Bronchial epithelial cell (primary cell): ENCODE measurements around the gene MGAT5. TPM values are rescaled to one million over a fixed set of nuclear protein-coding genes. Genes with fewer than 3 reads are reported as not detected.
A peak's percentile ranks its signal among the peaks of the same experiment; 100 is the strongest.

Experiments used
- DNase-seq: peaks from one replicate; pipeline ENCODE4 v3.0.0-alpha.2; 2010; ENCODE audit warnings: low read depth
- FAIRE-seq: peaks from 2 replicates; lab custom pipeline; 2011; peaks lifted over from hg19 to GRCh38; lab: Jason Lieb, UNC
- H3K27me3 ChIP-seq: 2 replicates; pipeline ENCODE4 v1.5.1; 2011; ENCODE audit warnings: low read length; ENCODE audit not compliant: control insufficient read depth, insufficient read depth
- H3K36me3 ChIP-seq: 2 replicates; pipeline ENCODE4 v1.5.1; 2011; ENCODE audit warnings: low read length; ENCODE audit not compliant: control insufficient read depth, insufficient read depth
- H3K4me3 ChIP-seq: 2 replicates; pipeline ENCODE4 v1.5.1; 2011; ENCODE audit warnings: mild to moderate bottlenecking, low read depth, low read length, control low read depth
- total RNA-seq: library from RNA; depleted of rRNA; stranded (reverse); fragments of >200 nt; gene quantifications from 2 replicates; pipeline ENCODE4 v1.2.1, GENCODE V29; 2014
- TF ChIP-seq, protein P1 (sequence below): IDR thresholded peaks from 2 replicates; pipeline ENCODE4 v1.5.1; 2011; ENCODE audit warnings: mild to moderate bottlenecking, moderate library complexity, low read length, control low read depth, inconsistent platforms; ENCODE audit not compliant: insufficient read depth, severe bottlenecking

Gene MGAT5
- total RNA-seq, 1 donor from 2014 or later, result 48.7 TPM

DNA sequence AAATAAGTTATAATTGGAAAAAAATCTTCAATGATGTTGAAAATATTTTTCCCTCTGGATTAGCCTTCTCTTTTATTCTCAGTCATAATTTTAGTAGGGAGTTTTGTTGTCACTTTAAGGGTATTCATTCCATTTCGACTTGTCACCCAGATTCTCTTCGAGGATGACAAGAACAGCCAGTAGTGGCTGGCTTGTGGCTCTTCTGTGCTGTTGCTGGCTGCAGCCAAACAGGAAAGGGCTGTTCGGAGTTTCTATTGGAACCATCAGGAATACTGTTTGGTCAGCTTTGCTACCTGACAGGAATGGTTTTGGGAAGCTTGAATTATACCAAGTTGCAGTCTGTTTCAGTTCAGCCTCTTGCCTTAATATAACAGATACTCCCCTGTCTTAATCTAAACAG lies 41.6 kb downstream of the MGAT5 start:
- H3K27me3 ChIP-seq, result no peaks in the 10 kb centered on the region
- TF ChIP-seq, protein P1, sequence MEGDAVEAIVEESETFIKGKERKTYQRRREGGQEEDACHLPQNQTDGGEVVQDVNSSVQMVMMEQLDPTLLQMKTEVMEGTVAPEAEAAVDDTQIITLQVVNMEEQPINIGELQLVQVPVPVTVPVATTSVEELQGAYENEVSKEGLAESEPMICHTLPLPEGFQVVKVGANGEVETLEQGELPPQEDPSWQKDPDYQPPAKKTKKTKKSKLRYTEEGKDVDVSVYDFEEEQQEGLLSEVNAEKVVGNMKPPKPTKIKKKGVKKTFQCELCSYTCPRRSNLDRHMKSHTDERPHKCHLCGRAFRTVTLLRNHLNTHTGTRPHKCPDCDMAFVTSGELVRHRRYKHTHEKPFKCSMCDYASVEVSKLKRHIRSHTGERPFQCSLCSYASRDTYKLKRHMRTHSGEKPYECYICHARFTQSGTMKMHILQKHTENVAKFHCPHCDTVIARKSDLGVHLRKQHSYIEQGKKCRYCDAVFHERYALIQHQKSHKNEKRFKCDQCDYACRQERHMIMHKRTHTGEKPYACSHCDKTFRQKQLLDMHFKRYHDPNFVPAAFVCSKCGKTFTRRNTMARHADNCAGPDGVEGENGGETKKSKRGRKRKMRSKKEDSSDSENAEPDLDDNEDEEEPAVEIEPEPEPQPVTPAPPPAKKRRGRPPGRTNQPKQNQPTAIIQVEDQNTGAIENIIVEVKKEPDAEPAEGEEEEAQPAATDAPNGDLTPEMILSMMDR, result no peak
- DNase-seq (no peak), FAIRE-seq (no peak)
- H3K36me3 ChIP-seq, result no peaks in the 10 kb centered on the region
- no peak overlapping the region for H3K4me3 ChIP-seq

DNA sequence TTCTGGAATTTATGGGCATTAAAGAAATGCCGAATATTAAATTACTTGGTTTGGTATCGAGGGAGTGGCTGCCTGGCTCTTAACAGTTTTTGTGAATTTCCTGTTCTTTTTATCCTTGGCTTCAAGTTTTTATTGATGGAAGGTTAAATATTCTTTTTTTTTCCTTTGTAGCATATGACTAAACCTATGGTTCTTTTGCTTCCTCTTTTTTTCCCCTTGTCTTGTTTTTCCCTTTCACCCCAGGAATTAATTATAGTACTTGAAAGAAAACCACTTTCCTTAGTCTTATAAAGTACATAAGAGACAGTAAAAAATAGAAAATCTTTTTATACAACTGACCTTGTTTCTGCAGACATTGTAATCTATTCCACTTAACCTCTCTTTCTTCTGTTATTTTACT lies 42.4 kb downstream of the MGAT5 start:
- Histone ChIP-seq H3K4me3 (no peak overlapping the region), H3K27me3 (no peaks in the 10 kb centered on the region), H3K36me3 (no peaks in the 10 kb centered on the region)
- FAIRE-seq, result no peak
- DNase-seq, result no peak
- TF ChIP-seq, protein P1, result no peak

DNA sequence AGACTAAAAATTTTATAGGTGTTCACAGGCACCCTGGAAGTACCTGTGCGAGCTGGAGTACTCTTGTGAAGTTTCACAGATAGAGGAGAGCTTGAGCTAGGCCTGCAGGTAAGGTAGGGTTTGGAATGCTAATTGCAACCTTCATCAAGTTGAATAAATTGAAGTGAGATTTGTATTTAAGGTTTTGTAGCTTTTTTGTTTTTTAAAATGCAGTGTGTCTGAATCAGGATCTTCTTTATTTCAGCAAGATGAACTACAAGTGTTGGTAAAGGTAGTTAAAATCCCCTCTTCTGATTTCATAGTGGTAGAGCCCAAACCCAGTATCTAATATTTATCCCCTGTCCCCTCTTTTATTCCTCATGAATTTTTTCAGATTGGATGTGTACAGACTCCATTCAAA lies 45.5 kb downstream of the MGAT5 start:
- Histone ChIP-seq H3K27me3 (no peaks in the 10 kb centered on the region), H3K36me3 (no peaks in the 10 kb centered on the region), H3K4me3 (no peak overlapping the region)
- TF ChIP-seq, protein P1, result no peak
- FAIRE-seq, result no peak
- no peak for DNase-seq

DNA sequence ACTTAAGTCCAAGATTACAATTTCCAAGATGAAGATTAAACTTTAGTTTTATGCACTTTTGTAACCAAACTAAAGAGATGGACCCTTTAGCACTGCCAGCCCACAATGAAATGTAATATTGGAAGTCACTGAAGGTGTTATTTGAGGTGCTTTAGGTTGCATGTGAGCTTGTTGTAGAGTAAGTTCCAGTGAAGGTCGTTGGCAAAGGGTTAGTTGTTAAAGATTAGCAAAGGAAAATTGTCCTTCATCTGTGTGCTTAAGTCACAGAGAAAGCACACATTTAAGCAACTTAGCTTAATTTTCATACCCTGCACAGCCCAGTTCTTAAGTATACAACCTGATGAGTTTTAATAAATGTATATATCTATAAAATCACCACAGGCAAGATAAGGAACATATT lies 46.7 kb downstream of the MGAT5 start:
- DNase-seq, result no peak

DNA sequence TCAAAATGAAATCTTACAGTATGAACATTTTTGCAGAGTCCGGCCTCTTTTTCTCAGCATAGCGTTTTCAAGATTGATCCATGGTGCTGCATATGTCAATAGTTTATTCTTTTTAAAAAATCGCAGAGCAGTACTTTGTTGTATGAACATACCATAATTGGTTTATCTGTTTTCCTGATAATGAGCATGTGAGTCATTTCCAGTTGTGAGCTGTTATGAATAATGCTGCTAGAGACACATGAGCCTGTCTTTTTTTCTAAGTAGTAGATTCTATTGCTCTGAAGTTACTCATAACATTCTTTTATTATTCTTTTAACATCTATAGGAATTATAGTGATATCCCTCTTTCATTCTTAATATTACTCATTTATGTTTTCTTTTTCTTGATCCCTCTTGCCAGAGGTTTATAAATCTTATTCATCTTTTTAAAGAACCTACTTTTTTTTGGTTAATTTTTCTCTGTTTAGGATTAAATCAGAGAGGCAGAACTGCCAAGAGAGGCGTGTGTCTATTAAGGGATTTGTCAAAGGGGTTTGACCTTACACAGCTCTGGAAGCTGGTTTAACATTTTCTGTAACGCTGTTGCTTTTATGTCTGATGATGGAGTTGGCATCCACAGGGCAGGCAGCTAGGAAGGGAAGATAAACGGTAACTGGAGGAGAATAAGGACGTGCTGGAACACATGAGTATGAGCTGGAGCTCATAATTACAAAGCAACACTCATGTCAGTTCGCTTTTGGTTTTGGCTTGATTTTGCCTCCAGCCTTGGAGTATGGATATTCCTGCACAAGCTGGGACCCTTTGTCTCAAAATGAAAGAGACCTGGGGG lies 47.4 kb downstream of the MGAT5 start:
- DNase-seq (peak; percentile 85), FAIRE-seq (peak; percentile 75)
- TF ChIP-seq, protein P1, result no peak

More for the DNA sequence above, 46.7 kb downstream of the MGAT5 start:
- no peaks in the 10 kb centered on the region for H3K27me3 ChIP-seq
- no peak overlapping the region for H3K4me3 ChIP-seq
- H3K36me3 ChIP-seq, result no peaks in the 10 kb centered on the region
- TF ChIP-seq, protein P1, result no peak
- no peak for FAIRE-seq

More for the DNA sequence above, 47.4 kb downstream of the MGAT5 start:
- Histone ChIP-seq H3K36me3 (no peaks in the 10 kb centered on the region), H3K4me3 (no peak overlapping the region), H3K27me3 (no peaks in the 10 kb centered on the region)
